ENCODE measurements around the gene SPATA9. TPM values are rescaled to one million over a fixed set of nuclear protein-coding genes. Genes with fewer than 3 reads are reported as not detected.

SPATA9 gene
- total RNA-seq, 6 donors from 2014 or later, result 0.23 TPM; not detected in 5

GRCh38 chr5:95611396-95611795, 71.4 kb downstream of the SPATA9 start:
- Histone ChIP-seq H3K27ac (no peak overlapping the region), H3K9me3 (peaks cover 0 to 7% (median 0%) of the 10 kb centered on the region in 4 donors), H3K4me1 (no peaks in the 10 kb centered on the region), H3K27me3 (no peaks in the 10 kb centered on the region), H3K36me3 (no peaks in the 10 kb centered on the region), H3K4me3 (no peak overlapping the region)
- no peak for ATAC-seq (ENCODE audit: low FRiP score in 2 of 2)
- no peak for DNase-seq
- no peak for TF ChIP-seq POLR2A (IDR thresholded peaks at IDR 0.05)
- TF ChIP-seq CTCF (IDR thresholded peaks at IDR 0.05), result no peak
- no peak for TF ChIP-seq POLR2AphosphoS5 (IDR thresholded peaks at IDR 0.05)
- TF ChIP-seq EP300 (IDR thresholded peaks at IDR 0.05), result no peak
- 90 to 97% methylated on average over 3 of the region's 3 CpGs for WGBS, 2 donors

GRCh38 chr5:95610546-95610945, 72.2 kb downstream of the SPATA9 start:
- 92 to 95% methylated on average over 7 of the region's 7 CpGs for WGBS, 2 donors
- no peak overlapping the region for H3K27ac ChIP-seq
- no peaks in the 10 kb centered on the region for H3K27me3 ChIP-seq
- H3K4me3 ChIP-seq, result no peak overlapping the region
- DNase-seq (no peak), ATAC-seq (ENCODE audit: low FRiP score in 2 of 2) (no peak)
- no peaks in the 10 kb centered on the region for H3K4me1 ChIP-seq
- H3K9me3 ChIP-seq, result peaks cover 0 to 7% (median 0%) of the 10 kb centered on the region in 4 donors
- no peaks in the 10 kb centered on the region for H3K36me3 ChIP-seq
- TF ChIP-seq POLR2A (IDR thresholded peaks at IDR 0.05), result no peak
- TF ChIP-seq EP300 (IDR thresholded peaks at IDR 0.05), result no peak
- no peak for TF ChIP-seq CTCF (IDR thresholded peaks at IDR 0.05)
- no peak for TF ChIP-seq POLR2AphosphoS5 (IDR thresholded peaks at IDR 0.05)

- Histone ChIP-seq H3K36me3 (no peaks in the 10 kb centered on the region), H3K27me3 (no peaks in the 10 kb centered on the region), H3K4me1 (no peaks in the 10 kb centered on the region), H3K9me3 (peaks cover 0 to 7% (median 0%) of the 10 kb centered on the region in 4 donors), H3K4me3 (no peak overlapping the region), H3K27ac (no peak overlapping the region)
- ATAC-seq (ENCODE audit: low FRiP score in 2 of 2), result no peak
- DNase-seq, result no peak
- TF ChIP-seq POLR2A (IDR thresholded peaks at IDR 0.05), result no peak
- TF ChIP-seq CTCF (IDR thresholded peaks at IDR 0.05), result no peak
- no peak for TF ChIP-seq EP300 (IDR thresholded peaks at IDR 0.05)
- no peak for TF ChIP-seq POLR2AphosphoS5 (IDR thresholded peaks at IDR 0.05)
- WGBS, 2 donors, result 22 to 54% methylated on average over 3 of the region's 3 CpGs
These were observed 73.1 kb downstream of the SPATA9 start for GRCh38 chr5:95609711-95610110.

Other genes with a start within 250 kb of the SPATA9 start
- gene SKIC3, start 128.0 kb downstream of the SPATA9 start, total RNA-seq, result 100 to 1,000 TPM in 1 of 6 donors, 10 to 100 TPM in 5; 42.5 to 101 (median 54.0) TPM
- gene ARSK, start 127.9 kb downstream of the SPATA9 start, total RNA-seq, result 10 to 100 TPM in 1 of 6 donors, 1 to 10 TPM in 5; 2.1 to 11.0 (median 3.9) TPM
- 1 to 10 TPM in 1 of 6 donors, under 1 TPM in 2, not detected in 3; 0.30 to 2.0 (median 0.74) TPM for gene GPR150, start 62.9 kb downstream of the SPATA9 start, total RNA-seq
- 1 to 10 TPM; 1.0 to 6.8 (median 1.8) TPM for gene RFESD, start 36.2 kb downstream of the SPATA9 start, total RNA-seq
- gene RHOBTB3, start 48.3 kb upstream of the SPATA9 start, total RNA-seq, result 100 to 1,000 TPM in 1 of 6 donors, 10 to 100 TPM in 5; 42.4 to 104 (median 60.9) TPM
- gene GLRX, start 139.7 kb upstream of the SPATA9 start, total RNA-seq, result 10 to 100 TPM; 22.0 to 99.9 (median 78.5) TPM

All from upper lobe of left lung (tissue), 6 donors.